IMR-90 (cell line): Measurements from ENCODE around the gene PBX4. TPM values are rescaled to one million over a fixed set of nuclear protein-coding genes. Genes with fewer than 3 reads are reported as not detected.

ENCODE experiments used
- ATAC-seq: fragments of 200-7000 bp; cut with Tn5 transposase; 2 replicates; pipeline ENCODE4 v1.9.1; 2020; ENCODE audit warnings: low read depth, mild to moderate bottlenecking, moderate library complexity
- BruUV-seq: library from RNA; stranded (reverse); fragments of 400-500 nt; replicated peaks from 2 replicates; lab custom pipeline; 2021; lab: Mats Ljungman, UMichigan
- CTCF ChIA-PET: fragments of 300-600 bp; formaldehyde crosslinking; extraction: SDS; loops from one replicate; lab custom pipeline; 2021; ENCODE audit warnings: antibody characterized with exemption; lab: Yijun Ruan, JAX
- POLR2A ChIA-PET: fragments of 300-600 bp; sonication (Branson Sonifier 250); formaldehyde crosslinking; loops from one replicate; lab custom pipeline; 2022; ENCODE audit warnings: antibody characterized with exemption; ENCODE audit not compliant: unreplicated experiment; lab: Charles Lee
- DNase-seq: peaks from one replicate; pipeline ENCODE4 v3.0.0; 2013
- H2AFZ ChIP-seq: replicated peaks from 2 replicates; pipeline ENCODE3; 2013; ENCODE audit warnings: low read length, mild to moderate bottlenecking; ENCODE audit not compliant: poor library complexity
- H2AK5ac ChIP-seq: 2 replicates; pipeline ENCODE4 v1.6.1; 2013; ENCODE audit warnings: low read depth, low read length, inconsistent platforms
- H2AK9ac ChIP-seq: replicated peaks from 2 replicates; pipeline ENCODE3; 2013; ENCODE audit warnings: mild to moderate bottlenecking, low read depth, low read length, moderate library complexity; ENCODE audit not compliant: poor library complexity
- H2BK120ac ChIP-seq: 2 replicates; pipeline ENCODE4 v1.6.1; 2013; ENCODE audit warnings: low read depth, low read length, inconsistent platforms
- H2BK15ac ChIP-seq: 3 replicates; pipeline ENCODE4 v1.6.1; 2013; ENCODE audit warnings: low read depth, low read length, inconsistent platforms
- H2BK20ac ChIP-seq: 2 replicates; pipeline ENCODE4 v1.6.1; 2013; ENCODE audit warnings: low read depth, mild to moderate bottlenecking, inconsistent platforms, low read length, moderate library complexity
- H2BK5ac ChIP-seq: 2 replicates; pipeline ENCODE4 v1.6.1; 2013; ENCODE audit warnings: mild to moderate bottlenecking, low read depth, low read length, inconsistent platforms; ENCODE audit not compliant: poor library complexity, severe bottlenecking
- H3K14ac ChIP-seq: replicated peaks from 2 replicates; pipeline ENCODE4 v1.6.1; 2013; ENCODE audit warnings: low read depth, low read length, inconsistent platforms
- H3K18ac ChIP-seq: 2 replicates; pipeline ENCODE4 v1.6.1; 2013; ENCODE audit warnings: low read depth, low read length, control low read depth
- H3K23ac ChIP-seq: 2 replicates; pipeline ENCODE4 v1.6.1; 2013; ENCODE audit warnings: low read depth, low read length, inconsistent platforms
- H3K27ac ChIP-seq: 2 replicates; pipeline ENCODE4 v1.5.1; 2013; ENCODE audit warnings: mild to moderate bottlenecking, control low read depth, low read length; ENCODE audit not compliant: insufficient read depth
- H3K27me3 ChIP-seq: 2 replicates; pipeline ENCODE4 v1.6.1; 2013; ENCODE audit warnings: low read length; ENCODE audit not compliant: control insufficient read depth, insufficient read depth
- H3K36me3 ChIP-seq: 2 replicates; pipeline ENCODE4 v1.6.1; 2013; ENCODE audit warnings: low read length, mixed read lengths; ENCODE audit not compliant: control insufficient read depth, insufficient read depth
- H3K4ac ChIP-seq: 2 replicates; pipeline ENCODE4 v1.6.1; 2013; ENCODE audit warnings: low read depth, low read length, inconsistent platforms
- H3K4me1 ChIP-seq: 2 replicates; pipeline ENCODE4 v1.6.1; 2013; ENCODE audit warnings: low read length, mixed read lengths; ENCODE audit not compliant: control insufficient read depth, insufficient read depth
- H3K4me2 ChIP-seq: 2 replicates; pipeline ENCODE4 v1.6.1; 2013; ENCODE audit warnings: low read depth, mild to moderate bottlenecking, control low read depth, low read length, moderate library complexity
- H3K4me3 ChIP-seq: 2 replicates; pipeline ENCODE4 v1.5.1; 2013; ENCODE audit warnings: low read depth, mild to moderate bottlenecking, control low read depth, low read length, moderate library complexity; ENCODE audit not compliant: insufficient read depth
- H3K56ac ChIP-seq: 2 replicates; pipeline ENCODE4 v1.6.1; 2013; ENCODE audit warnings: low read length, inconsistent platforms; ENCODE audit not compliant: insufficient read depth; ENCODE audit errors: extremely low read depth
- H3K79me1 ChIP-seq, 2 experiments: 2 replicates each; pipeline ENCODE4 v1.6.1; 2013; ENCODE audit warnings: low read length in 2 of 2, inconsistent platforms in 1 of 2, low read depth in 1 of 2
- H3K9ac ChIP-seq: 2 replicates; pipeline ENCODE4 v1.6.1; 2013; ENCODE audit warnings: low read depth, low read length, control low read depth
- H3K9me1 ChIP-seq: 2 replicates; pipeline ENCODE4 v1.6.1; 2013; ENCODE audit warnings: low read length, inconsistent platforms; ENCODE audit not compliant: insufficient read depth
- H3K9me3 ChIP-seq: 2 replicates; pipeline ENCODE4 v1.6.1; 2013; ENCODE audit warnings: low read length; ENCODE audit not compliant: control insufficient read depth, insufficient read depth
- H4K20me1 ChIP-seq: 2 replicates; pipeline ENCODE4 v1.6.1; 2013; ENCODE audit warnings: low read length, inconsistent platforms; ENCODE audit not compliant: insufficient read depth
- H4K5ac ChIP-seq: 2 replicates; pipeline ENCODE4 v1.6.1; 2013; ENCODE audit warnings: mild to moderate bottlenecking, low read depth, low read length, control low read depth
- H4K8ac ChIP-seq, 2 experiments: 2 replicates each; pipeline ENCODE4 v1.6.1; 2013; ENCODE audit warnings: low read depth in 2 of 2, low read length in 2 of 2, control low read depth in 1 of 2, inconsistent platforms in 1 of 2
- H4K91ac ChIP-seq: 2 replicates; pipeline ENCODE4 v1.6.1; 2013; ENCODE audit warnings: low read depth, low read length, inconsistent platforms; ENCODE audit not compliant: insufficient read depth
- CHD1 ChIP-seq: IDR thresholded peaks from 2 replicates; pipeline ENCODE4 v1.6.1; 2012; ENCODE audit warnings: low read depth, low read length, improper control_type of control experiment
- CTCF ChIP-seq: conservative IDR thresholded peaks from 2 replicates; pipeline ENCODE4 v1.5.1; 2012; ENCODE audit warnings: mild to moderate bottlenecking, low read depth, low read length, improper control_type of control experiment
- ELK1 ChIP-seq: fragments of 150-350 bp; IDR thresholded peaks from 2 replicates; pipeline ENCODE4 v1.6.1; 2016; ENCODE audit warnings: low read depth, mild to moderate bottlenecking, low read length, moderate library complexity, borderline replicate concordance
- MAZ ChIP-seq: IDR thresholded peaks from 2 replicates; pipeline ENCODE4 v1.6.1; 2012; ENCODE audit warnings: low read depth, mild to moderate bottlenecking, low read length, improper control_type of control experiment, moderate library complexity, borderline replicate concordance
- MXI1 ChIP-seq: IDR thresholded peaks from 2 replicates; pipeline ENCODE4 v1.6.1; 2012; ENCODE audit warnings: low read depth, mild to moderate bottlenecking, low read length, moderate library complexity, borderline replicate concordance
- WGBS, 2 experiments: methylation state at CpG; one replicate each; pipeline versions ENCODE4 v1.1.5 to v1.1.7; 2013; ENCODE audit warnings: missing lambda C conversion rate in 2 of 2; ENCODE audit not compliant: insufficient read length in 1 of 2; ENCODE audit errors: extremely low coverage in 2 of 2; 5-methylcytosine and 5-hydroxymethylcytosine counted together
- dilution Hi-C: fragments of 300-500 bp; cut with HindIII; formaldehyde crosslinking; loops from one replicate; pipeline ENCODE4 v1.14.3; 2018; ENCODE audit warnings: low sequenced_read_pairs; ENCODE audit not compliant: unreplicated experiment
- in situ Hi-C: fragments of 300-500 bp; cut with MboI; formaldehyde crosslinking; loops from 3 replicates; pipeline ENCODE4 v1.14.3; 2019; ENCODE audit warnings: low sequenced_read_pairs, inconsistent platforms, mixed read lengths
- intact Hi-C: fragments of 100-400 bp; cut with micrococcal nuclease; formaldehyde crosslinking; loops from 2 replicates; pipeline ENCODE4 v1.10.0; 2022
- polyA plus RNA-seq, 3 experiments: library from polyadenylated mRNA; depleted of rRNA; stranded (reverse); fragments of >200 nt; gene quantifications; 2 replicates each; pipeline ENCODE4 v1.2.3, GENCODE V29; 2012; ENCODE audit warnings: low replicate concordance in 1 of 3
- total RNA-seq: library from RNA; depleted of rRNA; stranded (reverse); fragments of >200 nt; gene quantifications from 2 replicates; pipeline ENCODE4 v1.2.3, GENCODE V29; 2012

PBX4 gene
- total and polyA plus RNA-seq, 2 of the 4 experiments (the other 2 are of a cell fraction) = 0.90 to 2.9 TPM

- in situ Hi-C loops = no loop called here
- WGBS, 2 experiments = 95% methylated on average over 7 of the region's 16 CpGs; no CpG with 5 or more reads in 1 of the 2 experiments
- BruUV-seq = no TSS peak
These were observed 59.9 kb downstream of the PBX4 start for GRCh38 chr19:19558636-19559035.

More at GRCh38 chr19:19558636-19559035, 59.9 kb downstream of the PBX4 start:
- H3K9ac ChIP-seq = no peak overlapping the region
- H2BK15ac ChIP-seq = no peak overlapping the region
- H2BK20ac ChIP-seq = no peak overlapping the region
- no peak overlapping the region for H3K4me2 ChIP-seq
- H3K23ac ChIP-seq = no peak overlapping the region
- ChIA-PET CTCF (no interaction called here), POLR2A (no interaction called here)
- H3K4ac ChIP-seq = no peak overlapping the region
- no peak overlapping the region for H2BK5ac ChIP-seq
- no peak overlapping the region for H2AFZ ChIP-seq
- no peaks in the 10 kb centered on the region for H3K27me3 ChIP-seq
- no peak overlapping the region for H2AK9ac ChIP-seq
- H3K36me3 ChIP-seq = no peaks in the 10 kb centered on the region
- no peaks in the 10 kb centered on the region; the same call in 1 of the 2 replicates for H3K9me1 ChIP-seq
- H4K20me1 ChIP-seq = no peaks in the 10 kb centered on the region
- H3K56ac ChIP-seq = no peak overlapping the region
- H2BK120ac ChIP-seq = no peak overlapping the region
- no peak overlapping the region for H3K18ac ChIP-seq
- dilution Hi-C loops = no loop called here
- H3K27ac ChIP-seq = no peak overlapping the region
- H4K91ac ChIP-seq = no peak overlapping the region
- H3K4me3 ChIP-seq = no peak overlapping the region
- ATAC-seq = no peak
- H3K4me1 ChIP-seq = no peaks in the 10 kb centered on the region
- TF ChIP-seq ELK1 = no peak
- TF ChIP-seq MXI1 = no peak
- TF ChIP-seq CHD1 = no peak
- TF ChIP-seq MAZ = no peak
- TF ChIP-seq CTCF = no peak
- no peaks in the 10 kb centered on the region for H3K79me1 ChIP-seq
- H3K14ac ChIP-seq = no peak overlapping the region
- H2AK5ac ChIP-seq = no peak overlapping the region
- intact Hi-C loops = no loop called here
- H3K9me3 ChIP-seq = no peaks in the 10 kb centered on the region
- no peak for DNase-seq
- no peak overlapping the region for H4K8ac ChIP-seq
- no peak overlapping the region for H4K5ac ChIP-seq
